GM12801 (cell line): ENCODE results near the gene NSUN6.

Source experiments
- CTCF ChIP-seq: IDR thresholded peaks from one replicate; pipeline ENCODE4 v1.5.1; 2011; ENCODE audit warnings: control low read depth; ENCODE audit not compliant: insufficient read length; ENCODE audit errors: extremely low read depth

The NSUN6 gene

GRCh38 chr10:18533896-18534295 lies 117.5 kb downstream of the NSUN6 start:
- TF ChIP-seq CTCF, result no peak

GRCh38 chr10:18532881-18533535 lies 118.4 kb downstream of the NSUN6 start:
- no peak for TF ChIP-seq CTCF

DNA sequence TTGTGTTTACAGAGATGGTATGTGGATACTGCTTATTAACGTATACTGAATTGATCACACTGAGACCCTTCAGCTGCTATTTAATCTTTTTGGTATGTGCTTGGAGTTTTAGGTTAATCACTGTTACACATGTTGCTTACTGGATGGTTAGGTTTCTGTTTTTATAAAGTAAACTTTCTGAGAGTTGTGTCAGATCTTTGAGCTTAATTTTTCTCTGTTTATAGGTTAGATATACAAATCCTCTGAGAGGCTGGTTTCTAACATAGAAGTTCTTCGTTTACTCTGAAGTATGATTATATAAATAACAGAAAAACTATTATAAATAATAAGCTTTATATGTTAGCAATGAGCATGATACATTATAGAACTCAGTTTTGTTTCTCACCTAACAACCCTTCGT lies 123.1 kb downstream of the NSUN6 start:
- no peak for TF ChIP-seq CTCF

DNA sequence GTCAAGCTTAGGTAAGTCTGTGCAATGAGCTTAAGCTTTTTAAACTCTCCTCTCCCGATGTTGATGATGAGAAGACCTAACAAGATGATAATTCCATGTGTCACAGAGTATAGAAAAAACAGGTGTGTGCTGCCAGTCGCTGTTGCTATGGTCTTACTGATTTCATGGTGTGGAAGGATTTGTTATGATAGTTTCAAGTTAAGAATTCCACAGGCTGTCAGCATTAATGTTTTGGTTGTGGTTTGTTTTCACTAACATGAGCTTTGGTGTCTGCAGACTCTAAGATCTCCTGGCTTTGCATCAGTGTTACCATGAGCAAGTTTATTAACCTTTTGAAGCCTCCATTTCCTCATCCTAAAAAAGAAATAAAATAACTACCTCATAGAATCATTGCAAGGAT lies 123.7 kb downstream of the NSUN6 start:
- TF ChIP-seq CTCF, result no peak

- no peak for TF ChIP-seq CTCF
These were observed 127.5 kb downstream of the NSUN6 start for GRCh38 chr10:18523858-18524257.

DNA sequence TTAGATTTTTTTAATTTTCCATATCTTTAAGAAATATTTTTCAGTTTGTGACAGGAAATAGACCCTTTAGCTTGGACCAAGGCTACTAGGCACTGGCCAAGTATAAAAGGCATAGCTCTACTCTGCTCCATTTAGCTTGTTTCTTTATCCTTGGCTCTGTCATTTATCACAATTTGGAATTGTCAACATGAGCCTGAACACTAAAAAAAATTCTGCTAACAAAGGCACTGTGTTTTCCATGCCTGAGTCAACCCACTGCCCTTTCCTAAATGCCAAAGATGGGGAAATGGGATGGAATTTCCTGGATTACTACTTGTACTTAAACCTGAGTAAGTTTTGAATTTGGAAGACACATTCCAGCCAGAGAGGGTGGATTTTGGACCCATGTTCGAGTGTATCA lies 128.4 kb downstream of the NSUN6 start:
- no peak for TF ChIP-seq CTCF

- no peak for TF ChIP-seq CTCF
These were observed 134.5 kb downstream of the NSUN6 start for GRCh38 chr10:18516851-18517250.

DNA sequence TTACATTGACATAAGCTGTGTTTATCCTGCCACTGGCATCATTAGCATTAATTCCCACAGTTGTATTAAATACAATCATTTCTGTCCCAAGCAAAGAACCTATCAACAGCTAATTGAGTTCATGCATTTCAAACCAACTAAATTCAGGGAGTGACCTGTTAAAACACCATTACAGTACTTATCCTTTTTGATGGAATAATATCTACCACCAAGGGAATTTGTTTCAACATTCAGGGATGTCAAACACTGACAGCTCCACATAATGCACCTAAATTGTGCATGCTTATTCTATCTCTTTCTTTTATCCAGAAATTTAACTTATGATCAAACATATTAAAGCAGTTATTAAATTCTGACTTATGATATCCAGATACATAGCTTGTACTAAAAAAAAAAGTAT lies 136.8 kb downstream of the NSUN6 start:
- no peak for TF ChIP-seq CTCF
